ENCODE results near the gene HMGN2. TPM values are rescaled to one million over a fixed set of nuclear protein-coding genes. Genes with fewer than 3 reads are reported as not detected.

Gene HMGN2
- total RNA-seq, 2 experiments from 2014 or later, result 660 to 867 TPM

GRCh38 chr1:26477446-26478152 is 5.4 kb downstream of the HMGN2 start:
- Mint-ChIP-seq H3K4me3 (no peak overlapping the region), H3K4me1 (peaks cover 41% of the 10 kb centered on the region), H3K36me3 (ENCODE audit: low read depth) (peaks cover 46% of the 10 kb centered on the region), H3K9me3 (ENCODE audit: low read depth) (no peaks in the 10 kb centered on the region), H3K27ac (peak overlapping the region; percentile 44), H3K27me3 (no peaks in the 10 kb centered on the region)
- ATAC-seq (no peak), DNase-seq (no peak)
- CTCF ChIA-PET, result no interaction called here
- POLR2A ChIA-PET, result interaction anchor here (0.7 to 1.6 kb wide), 2 partner anchors 23 to 1245 kb away, joined by 5 to 7 read pairs; no protein-coding TSS in a partner anchor
- intact Hi-C loops (cut with DNase I, micrococcal nuclease), result no loop called here

GRCh38 chr1:26478159-26478558 is 5.9 kb downstream of the HMGN2 start:
- H3K36me3 Mint-ChIP-seq (ENCODE audit: low read depth), result peaks cover 45% of the 10 kb centered on the region
- H3K9me3 Mint-ChIP-seq (ENCODE audit: low read depth), result no peaks in the 10 kb centered on the region
- no peak overlapping the region for H3K27ac Mint-ChIP-seq
- H3K27me3 Mint-ChIP-seq, result no peaks in the 10 kb centered on the region
- ChIA-PET CTCF (no interaction called here), POLR2A (interaction anchor here (1.5 kb wide), 1 partner anchor 8 kb away, joined by 5 read pairs; no protein-coding TSS in a partner anchor)
- DNase-seq (no peak), ATAC-seq (no peak)
- H3K4me1 Mint-ChIP-seq, result peaks cover 45% of the 10 kb centered on the region
- intact Hi-C loops (cut with DNase I, micrococcal nuclease), result no loop called here
- no peak overlapping the region for H3K4me3 Mint-ChIP-seq

GRCh38 chr1:26478988-26479387 is 6.7 kb downstream of the HMGN2 start:
- ChIA-PET POLR2A (interaction anchor here (0.7 to 1.5 kb wide), 2 partner anchors 9 to 21 kb away, joined by 3 to 5 read pairs; no protein-coding TSS in a partner anchor), CTCF (interaction anchor here (0.7 to 1.0 kb wide), 2 partner anchors 9 to 332 kb away, joined by 3 read pairs; no protein-coding TSS in a partner anchor)
- peaks cover 39% of the 10 kb centered on the region for H3K4me1 Mint-ChIP-seq
- no peaks in the 10 kb centered on the region for H3K9me3 Mint-ChIP-seq (ENCODE audit: low read depth)
- DNase-seq, result no peak
- H3K4me3 Mint-ChIP-seq, result no peak overlapping the region
- no peak overlapping the region for H3K27ac Mint-ChIP-seq
- peaks cover 36% of the 10 kb centered on the region for H3K36me3 Mint-ChIP-seq (ENCODE audit: low read depth)
- no peak for ATAC-seq
- no peaks in the 10 kb centered on the region for H3K27me3 Mint-ChIP-seq
- intact Hi-C loops (cut with DNase I, micrococcal nuclease), result no loop called here

GRCh38 chr1:26482921-26483320 is 10.7 kb downstream of the HMGN2 start:
- ATAC-seq (no peak), DNase-seq (no peak)
- peaks cover 13% of the 10 kb centered on the region for H3K4me1 Mint-ChIP-seq
- intact Hi-C loops (cut with DNase I, micrococcal nuclease), result no loop called here
- H3K36me3 Mint-ChIP-seq (ENCODE audit: low read depth), result peaks cover 7% of the 10 kb centered on the region
- CTCF ChIA-PET, result interaction anchor here (0.5 kb wide), 1 partner anchor 10 kb away, joined by 5 read pairs; no protein-coding TSS in a partner anchor
- POLR2A ChIA-PET, result no interaction called here
- peak overlapping the region; percentile 51 for H3K27ac Mint-ChIP-seq
- no peak overlapping the region for H3K4me3 Mint-ChIP-seq
- H3K9me3 Mint-ChIP-seq (ENCODE audit: low read depth), result no peaks in the 10 kb centered on the region
- no peaks in the 10 kb centered on the region for H3K27me3 Mint-ChIP-seq

GRCh38 chr1:26483980-26484379 is 11.7 kb downstream of the HMGN2 start:
- Mint-ChIP-seq H3K36me3 (ENCODE audit: low read depth) (peaks cover 2% of the 10 kb centered on the region), H3K4me1 (peaks cover 13% of the 10 kb centered on the region), H3K27me3 (no peaks in the 10 kb centered on the region), H3K27ac (no peak overlapping the region), H3K9me3 (ENCODE audit: low read depth) (no peaks in the 10 kb centered on the region), H3K4me3 (no peak overlapping the region)
- ChIA-PET CTCF (no interaction called here), POLR2A (interaction anchor here (0.6 kb wide), 1 partner anchor 377 kb away, joined by 3 read pairs; no protein-coding TSS in a partner anchor)
- intact Hi-C loops (cut with DNase I, micrococcal nuclease), result no loop called here
- DNase-seq (no peak), ATAC-seq (no peak)

- intact Hi-C loops (cut with DNase I, micrococcal nuclease), result no loop called here
- DNase-seq (no peak), ATAC-seq (no peak)
- no peaks in the 10 kb centered on the region for H3K4me1 Mint-ChIP-seq
- no peak overlapping the region for H3K4me3 Mint-ChIP-seq
- no peaks in the 10 kb centered on the region for H3K27me3 Mint-ChIP-seq
- no peaks in the 10 kb centered on the region for H3K9me3 Mint-ChIP-seq (ENCODE audit: low read depth)
- ChIA-PET POLR2A (no interaction called here), CTCF (interaction anchor here (0.6 to 2.7 kb wide), 5 partner anchors 10 to 1268 kb away, joined by 3 to 12 read pairs (median 3); no protein-coding TSS in a partner anchor)
- no peak overlapping the region for H3K27ac Mint-ChIP-seq
- no peaks in the 10 kb centered on the region for H3K36me3 Mint-ChIP-seq (ENCODE audit: low read depth)
Observed at GRCh38 chr1:26490155-26490554, 17.9 kb downstream of the HMGN2 start.

- Mint-ChIP-seq H3K4me1 (no peaks in the 10 kb centered on the region), H3K4me3 (no peak overlapping the region), H3K27ac (no peak overlapping the region), H3K27me3 (no peaks in the 10 kb centered on the region), H3K9me3 (ENCODE audit: low read depth) (no peaks in the 10 kb centered on the region), H3K36me3 (ENCODE audit: low read depth) (no peaks in the 10 kb centered on the region)
- intact Hi-C loops (cut with DNase I, micrococcal nuclease), result no loop called here
- ChIA-PET POLR2A (no interaction called here), CTCF (interaction anchor here (0.8 kb wide), 1 partner anchor 11 kb away, joined by 5 read pairs; no protein-coding TSS in a partner anchor)
- DNase-seq (no peak), ATAC-seq (no peak)
Observed at GRCh38 chr1:26493267-26493666, 21.0 kb downstream of the HMGN2 start.

- ChIA-PET CTCF (no interaction called here), POLR2A (no interaction called here)
- Mint-ChIP-seq H3K9me3 (ENCODE audit: low read depth) (no peaks in the 10 kb centered on the region), H3K27me3 (no peaks in the 10 kb centered on the region), H3K36me3 (ENCODE audit: low read depth) (peaks cover 2% of the 10 kb centered on the region), H3K4me3 (no peak overlapping the region), H3K4me1 (peaks cover 2% of the 10 kb centered on the region), H3K27ac (no peak overlapping the region)
- ATAC-seq (no peak), DNase-seq (no peak)
- intact Hi-C loops (cut with DNase I, micrococcal nuclease), result no loop called here
Observed at GRCh38 chr1:26493938-26494337, 21.7 kb downstream of the HMGN2 start.

GRCh38 chr1:26496861-26497260 is 24.6 kb downstream of the HMGN2 start:
- Mint-ChIP-seq H3K27me3 (no peaks in the 10 kb centered on the region), H3K4me3 (no peak overlapping the region), H3K27ac (no peak overlapping the region), H3K9me3 (ENCODE audit: low read depth) (no peaks in the 10 kb centered on the region), H3K4me1 (peaks cover 8% of the 10 kb centered on the region), H3K36me3 (ENCODE audit: low read depth) (peaks cover 5% of the 10 kb centered on the region)
- ATAC-seq, result no peak
- ChIA-PET POLR2A (interaction anchor here (0.7 kb wide), 1 partner anchor 726 kb away, joined by 3 read pairs; no protein-coding TSS in a partner anchor), CTCF (interaction anchor here (0.5 kb wide), 1 partner anchor 133 kb away, joined by 3 read pairs; no protein-coding TSS in a partner anchor)
- intact Hi-C loops (cut with DNase I, micrococcal nuclease), result no loop called here
- no peak for DNase-seq

- no peak for DNase-seq
- CTCF ChIA-PET, result interaction anchor here (0.6 to 3.6 kb wide), 4 partner anchors 9 to 66 kb away, joined by 3 to 22 read pairs (median 8); no protein-coding TSS in a partner anchor
- no peaks in the 10 kb centered on the region for H3K9me3 Mint-ChIP-seq (ENCODE audit: low read depth)
- no peak for ATAC-seq
- intact Hi-C loops (cut with DNase I, micrococcal nuclease), result no loop called here
- peak overlapping the region; percentile 19 for H3K4me3 Mint-ChIP-seq
- POLR2A ChIA-PET, result no interaction called here
- peaks cover 16% of the 10 kb centered on the region for H3K4me1 Mint-ChIP-seq
- no peak overlapping the region for H3K27ac Mint-ChIP-seq
- peaks cover 5% of the 10 kb centered on the region for H3K36me3 Mint-ChIP-seq (ENCODE audit: low read depth)
- no peaks in the 10 kb centered on the region for H3K27me3 Mint-ChIP-seq
Observed at GRCh38 chr1:26498894-26499293, 26.7 kb downstream of the HMGN2 start.

GRCh38 chr1:26500488-26501175 is 28.4 kb downstream of the HMGN2 start:
- ATAC-seq, result peak; percentile 77
- Mint-ChIP-seq H3K4me1 (peaks cover 16% of the 10 kb centered on the region), H3K27ac (peak overlapping the region; percentile 94), H3K36me3 (ENCODE audit: low read depth) (peaks cover 5% of the 10 kb centered on the region), H3K27me3 (no peaks in the 10 kb centered on the region), H3K9me3 (ENCODE audit: low read depth) (no peaks in the 10 kb centered on the region), H3K4me3 (peak overlapping the region; percentile 88)
- intact Hi-C loops (cut with DNase I, micrococcal nuclease), result loop anchor here (1.0 to 10.0 kb wide), 18 partner anchors 27 to 734 kb away; partner anchors contain the start of genes DHDDS (in 2 of the 2), GPATCH3 (in 1 of the 2), NUDC (in 1 of the 2) and PDIK1L (in 1 of the 2)
- ChIA-PET CTCF (interaction anchor here (0.5 to 3.6 kb wide), 33 partner anchors 11 to 625 kb away, joined by 3 to 22 read pairs (median 4); partner anchors contain the start of genes HMGN2 and SH3BGRL3), POLR2A (interaction anchor here (0.7 to 2.5 kb wide), 14 partner anchors 24 to 598 kb away, joined by 3 to 11 read pairs (median 3); partner anchors contain the start of genes DHDDS and GPN2)
- DNase-seq, result peak; percentile 95

Data from activated CD4-positive, alpha-beta T cell treated with anti-CD3 and anti-CD28 coated beads for 36 hours (primary cell).